HG02571 (cell line): ENCODE data around the gene GLG1.
"Not testable (repeated sequence)": the region's sequence is repeated elsewhere in the genome, so short reads cannot be mapped to it uniquely, and the experiment has no call there.

Experiments used
- ATAC-seq: cut with Tn5 transposase; IDR thresholded peaks from one replicate; pipeline ENCODE4 v1.9.1; 2021; ENCODE audit warnings: mild to moderate bottlenecking, moderate library complexity; ENCODE audit not compliant: unreplicated experiment

Gene GLG1

DNA sequence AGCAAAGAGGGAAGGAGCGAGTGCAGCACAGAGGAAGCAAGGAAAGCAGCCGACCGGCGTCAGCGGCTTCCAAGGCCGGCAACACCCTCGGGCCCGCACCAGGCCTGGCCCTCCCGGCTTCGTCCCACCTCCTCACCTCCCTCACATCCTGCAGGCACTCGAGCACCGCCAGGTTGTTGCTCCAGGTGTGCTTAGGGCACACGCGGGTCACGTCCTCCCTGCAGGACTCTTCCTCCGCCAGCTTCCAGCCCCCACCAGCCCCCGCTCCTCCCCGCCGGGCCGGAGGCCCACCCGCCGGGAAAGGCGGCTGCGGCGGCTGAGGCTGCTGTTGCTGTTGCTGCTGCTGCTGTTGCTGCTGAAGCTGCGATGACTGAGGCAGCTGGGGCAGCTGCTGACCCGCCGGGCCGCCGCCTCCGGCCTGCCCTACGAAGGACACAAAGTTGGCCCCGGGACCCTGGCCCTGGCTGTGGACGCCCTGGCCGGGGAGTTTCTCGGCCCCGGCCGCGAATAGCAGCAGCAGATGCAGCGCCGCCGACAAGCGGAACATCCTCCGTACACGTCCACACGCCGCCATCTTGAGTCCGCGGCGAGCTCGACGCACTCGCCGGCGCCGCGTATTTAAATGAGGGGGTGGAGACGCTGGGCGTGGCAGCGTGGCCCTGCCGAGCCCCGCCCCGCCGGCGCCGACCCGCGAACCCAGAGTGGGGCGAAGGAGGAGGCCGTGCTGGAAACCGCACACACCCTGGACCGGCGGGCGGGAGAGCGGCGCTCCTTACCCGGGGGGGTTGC, at the start of gene GLG1:
TSS of gene GLG1 (minus strand) at position 594 of the 789 bp plus-strand sequence. CDS start at position 574, 20 bp downstream.
- ATAC-seq: peak; percentile 94

DNA sequence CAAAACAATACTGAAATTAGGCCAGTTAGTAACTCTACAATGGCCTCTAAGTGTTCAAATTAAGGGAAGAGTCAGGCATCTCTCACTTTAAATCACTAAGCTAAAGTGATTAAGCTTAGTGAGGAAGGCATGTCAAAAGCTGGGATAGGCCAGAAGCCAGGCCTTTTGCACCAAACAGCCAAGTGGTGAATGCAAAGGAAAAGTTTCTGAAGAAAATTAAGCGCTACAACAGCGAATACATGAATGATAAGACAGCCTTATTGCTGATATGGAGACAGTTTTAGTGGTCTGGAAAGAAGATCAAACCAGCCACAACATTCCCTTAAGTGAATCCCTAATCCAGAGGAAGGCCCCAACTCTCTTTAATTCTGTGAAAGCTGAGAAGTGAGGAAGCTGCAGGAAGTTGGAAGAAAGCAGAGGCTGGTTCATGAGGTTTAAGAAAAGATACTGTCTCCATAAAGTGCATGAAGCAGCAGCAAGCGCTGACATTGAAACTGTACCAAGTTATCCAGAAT, 47.7 kb upstream of the GLG1 start:
- ATAC-seq: no peak

- ATAC-seq: not testable (repeated sequence)
Observed at GRCh38 chr16:74652883-74653282, 46.0 kb upstream of the GLG1 start.

DNA sequence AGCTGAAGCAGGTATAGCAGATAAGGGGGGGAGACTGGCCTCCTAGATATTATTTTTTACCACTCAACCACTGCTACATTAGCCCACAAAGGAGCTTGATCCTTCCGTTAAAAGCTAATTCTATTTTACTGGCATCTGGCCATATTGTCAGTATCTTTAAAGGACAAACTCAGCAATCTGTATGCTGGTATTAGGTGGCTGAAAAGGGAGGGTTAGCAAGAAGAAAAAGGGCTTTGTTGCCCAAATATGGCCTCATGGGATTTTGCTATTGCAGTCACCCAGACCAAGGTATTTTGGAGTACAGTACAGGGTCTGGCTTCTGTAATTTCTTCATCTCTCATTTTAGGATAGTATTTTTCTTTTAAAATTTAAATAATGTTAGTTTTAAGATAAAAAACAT, 45.3 kb upstream of the GLG1 start:
- no peak for ATAC-seq

DNA sequence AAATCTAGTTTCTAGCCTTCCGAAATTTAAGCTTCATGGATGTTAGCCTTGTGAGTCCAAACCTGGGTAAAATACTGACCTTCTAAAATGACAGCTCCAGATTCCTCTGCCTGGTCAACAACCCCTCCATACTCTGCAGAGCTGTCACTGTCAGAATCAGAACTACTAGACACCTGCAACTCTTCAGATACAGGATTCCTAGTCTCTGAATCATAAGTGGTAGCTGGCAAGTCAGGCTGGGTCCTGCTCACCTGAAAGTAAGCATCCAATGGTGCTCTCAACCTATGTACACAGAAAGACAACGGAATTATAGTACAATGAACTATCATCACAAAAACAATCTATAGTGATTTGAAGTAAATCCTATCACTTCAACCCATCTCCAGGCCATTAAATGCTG, 44.9 kb upstream of the GLG1 start:
- no peak for ATAC-seq

GRCh38 chr16:74650966-74651567, 44.2 kb upstream of the GLG1 start:
- no peak for ATAC-seq

- ATAC-seq: no peak
Observed at GRCh38 chr16:74649839-74650504, 43.1 kb upstream of the GLG1 start.

DNA sequence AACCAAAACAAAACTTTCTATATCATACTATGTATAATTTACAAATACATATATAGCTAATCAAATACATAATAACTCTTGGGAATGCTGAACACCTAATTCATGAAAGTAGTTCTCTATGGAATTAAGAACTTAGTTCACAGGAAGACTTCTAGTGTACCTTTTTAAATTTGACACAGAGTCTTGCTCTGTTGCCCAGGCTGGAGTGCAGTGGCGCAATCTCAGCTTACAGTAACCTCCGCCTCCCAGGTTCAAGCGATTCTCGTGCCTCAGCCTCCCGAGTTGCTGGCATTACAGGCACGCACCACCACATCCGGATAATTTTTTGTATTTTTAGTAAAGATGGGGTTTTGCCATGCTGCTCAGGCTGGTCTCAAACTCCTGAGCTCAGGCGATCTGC, 35.1 kb upstream of the GLG1 start:
- ATAC-seq: no peak

DNA sequence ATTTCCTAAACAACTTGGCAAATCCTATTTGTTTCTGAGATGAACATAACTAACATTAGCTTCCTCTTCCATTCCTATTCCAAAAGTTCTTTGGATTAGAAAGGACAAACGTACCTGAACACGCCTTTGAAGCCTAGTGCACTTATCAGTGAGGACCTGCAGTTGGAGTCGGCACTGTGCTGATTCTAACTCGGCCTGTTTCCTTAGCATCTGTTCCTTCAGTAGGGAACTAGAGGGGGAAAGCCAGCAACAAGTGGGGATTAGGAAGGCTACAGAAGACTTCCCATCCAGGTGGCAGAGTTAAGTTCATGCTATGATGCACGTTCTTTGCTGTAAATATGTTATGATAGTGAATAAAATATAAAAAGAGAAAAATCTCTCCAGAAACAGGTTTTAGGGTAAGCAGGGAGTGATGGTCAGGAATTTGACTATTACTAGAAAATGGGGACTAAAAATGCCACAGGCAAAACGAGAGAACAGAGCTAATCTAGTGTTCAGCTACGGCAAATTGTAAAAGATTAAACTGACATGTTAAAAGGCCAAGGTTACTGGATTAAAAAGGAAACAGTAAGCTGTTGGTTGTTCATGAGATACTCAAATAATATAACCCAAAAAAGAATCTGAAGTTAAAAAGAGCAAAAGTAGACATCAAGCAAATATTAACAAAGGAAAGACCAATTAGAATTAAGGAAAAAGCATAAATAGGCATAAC, 31.0 kb upstream of the GLG1 start:
- no peak for ATAC-seq

GRCh38 chr16:74635303-74635702, 28.4 kb upstream of the GLG1 start:
- ATAC-seq: no peak

DNA sequence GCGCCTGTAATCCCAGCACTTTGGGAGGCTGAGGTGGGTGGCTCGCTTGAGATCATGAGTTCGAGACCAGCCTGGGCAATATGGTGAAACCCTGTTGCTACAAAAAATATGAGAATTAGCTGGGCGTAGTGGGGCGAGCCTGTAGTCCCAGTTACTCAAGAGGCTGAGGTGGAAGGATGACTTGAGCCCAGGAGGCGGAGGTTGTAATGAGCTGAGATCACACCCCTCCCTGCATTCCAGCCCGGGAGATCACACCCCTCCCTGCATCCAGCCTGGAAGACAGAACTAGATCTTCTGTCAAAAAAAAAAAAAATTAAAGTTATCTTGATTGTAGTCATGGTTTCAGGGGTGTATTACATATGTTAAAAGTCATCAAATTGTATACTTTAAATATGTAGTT, 26.8 kb upstream of the GLG1 start:
- ATAC-seq: no peak

- peak; percentile 7 for ATAC-seq
Observed at GRCh38 chr16:74627506-74628220, 20.7 kb upstream of the GLG1 start.

DNA sequence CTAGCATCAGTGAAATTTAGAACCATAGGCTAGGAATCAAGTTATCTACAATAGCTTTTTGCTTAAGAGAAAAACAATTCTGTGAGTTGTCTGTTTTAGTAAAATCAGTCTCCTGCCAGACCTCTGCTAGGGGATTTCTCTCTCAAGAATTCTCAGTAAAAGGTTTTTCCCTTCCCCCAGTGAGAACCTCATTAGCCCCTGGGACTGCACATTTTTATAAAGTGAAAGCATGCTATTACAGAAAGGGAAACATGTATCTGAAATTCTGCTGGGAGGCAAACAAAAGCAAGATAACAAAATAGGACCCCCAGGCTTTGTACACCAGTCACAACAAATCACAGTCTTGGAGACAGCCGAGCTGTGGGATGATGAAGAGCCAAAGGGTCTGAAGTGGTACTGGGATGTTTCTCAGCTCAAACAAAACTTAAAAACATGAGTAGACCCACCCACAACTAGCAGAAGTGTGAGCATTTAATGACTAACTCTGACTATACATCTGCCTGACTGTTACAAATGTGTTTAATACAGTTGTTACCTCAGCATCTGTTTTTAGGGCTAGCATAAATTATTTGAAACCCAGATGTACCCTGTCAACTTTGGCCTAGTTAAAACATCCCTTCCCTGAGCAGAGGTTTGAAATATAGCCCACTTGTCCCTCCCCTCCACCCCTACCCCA, 20.0 kb upstream of the GLG1 start:
- peak; percentile 54 for ATAC-seq

GRCh38 chr16:74625500-74626350, 18.8 kb upstream of the GLG1 start:
- ATAC-seq: no peak

- no peak for ATAC-seq
Observed at GRCh38 chr16:74623839-74624235, 16.9 kb upstream of the GLG1 start.

GRCh38 chr16:74623214-74623838, 16.4 kb upstream of the GLG1 start:
- ATAC-seq: no peak

GRCh38 chr16:74622005-74622404, 15.1 kb upstream of the GLG1 start:
- no peak for ATAC-seq

DNA sequence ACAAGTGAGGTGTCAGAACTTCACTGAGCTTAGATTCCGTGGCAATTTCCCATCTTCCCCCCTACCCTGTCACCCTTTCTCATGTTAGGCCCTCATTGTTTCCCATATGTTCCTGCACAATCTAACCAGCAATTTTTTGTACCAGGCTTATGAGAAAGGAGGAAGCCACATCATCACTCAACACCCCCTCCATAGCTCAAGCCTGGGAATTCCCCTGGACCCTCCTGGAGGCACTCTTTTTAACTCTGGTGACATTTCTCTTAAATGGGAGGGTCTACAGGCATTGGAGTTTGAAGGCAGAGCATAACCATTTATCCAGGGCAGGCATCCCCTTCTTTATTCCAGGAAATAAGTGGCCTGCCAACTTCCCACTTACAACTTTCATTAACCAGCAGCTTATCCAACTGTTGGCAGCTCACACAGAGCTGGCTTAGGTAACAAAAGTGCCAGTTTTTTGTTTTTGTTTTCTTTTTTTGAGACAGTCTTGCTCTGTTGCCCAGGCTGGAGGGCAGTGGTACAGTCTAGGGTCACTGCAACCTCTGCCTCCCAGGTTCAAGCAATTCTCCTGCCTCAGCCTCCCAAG, 10.4 kb upstream of the GLG1 start:
- no peak for ATAC-seq
